Glomerular endothelial cell (primary cell): ENCODE results near the gene UBE2U. TPM values are rescaled to one million over a fixed set of nuclear protein-coding genes. Genes with fewer than 3 reads are reported as not detected.

ENCODE experiments used
- DNase-seq: peaks from one replicate; pipeline ENCODE4 v3.0.0-alpha.2; 2011; ENCODE audit warnings: low read depth, low spot score; ENCODE audit errors: extremely low read depth
- total RNA-seq: library from RNA; depleted of rRNA; stranded (reverse); fragments of >200 nt; gene quantifications from 2 replicates; pipeline ENCODE4 v1.2.3, GENCODE V29; 2015

The UBE2U gene
- total RNA-seq, 1 donor from 2014 or later: not detected

GRCh38 chr1:64287071-64287470 is 83.6 kb downstream of the UBE2U start:
- DNase-seq: no peak

- DNase-seq: no peak
Observed at GRCh38 chr1:64290420-64290819, 87.0 kb downstream of the UBE2U start.

- DNase-seq: no peak
Observed at GRCh38 chr1:64291931-64292330, 88.5 kb downstream of the UBE2U start.

GRCh38 chr1:64292399-64292798 is 89.0 kb downstream of the UBE2U start:
- DNase-seq: no peak

GRCh38 chr1:64293820-64294219 is 90.4 kb downstream of the UBE2U start:
- DNase-seq: no peak

- no peak for DNase-seq
Observed at GRCh38 chr1:64295136-64295535, 91.7 kb downstream of the UBE2U start.

GRCh38 chr1:64295561-64295960 is 92.1 kb downstream of the UBE2U start:
- DNase-seq: no peak

- no peak for DNase-seq
Observed at GRCh38 chr1:64296459-64296858, 93.0 kb downstream of the UBE2U start.

- no peak for DNase-seq
Observed at GRCh38 chr1:64302194-64302593, 98.8 kb downstream of the UBE2U start.

GRCh38 chr1:64302971-64303370 is 99.5 kb downstream of the UBE2U start:
- DNase-seq: no peak

- no peak for DNase-seq
Observed at GRCh38 chr1:64304823-64305222, 101.4 kb downstream of the UBE2U start.

- DNase-seq: no peak
Observed at GRCh38 chr1:64308866-64309265, 105.4 kb downstream of the UBE2U start.

- no peak for DNase-seq
Observed at GRCh38 chr1:64309431-64309831, 106.0 kb downstream of the UBE2U start.

- DNase-seq: no peak
Observed at GRCh38 chr1:64310760-64311159, 107.3 kb downstream of the UBE2U start.

GRCh38 chr1:64312431-64312830 is 109.0 kb downstream of the UBE2U start:
- DNase-seq: no peak

GRCh38 chr1:64315402-64315801 is 112.0 kb downstream of the UBE2U start:
- no peak for DNase-seq
